HL-60 (cell line): ENCODE results near the gene AFM.

Experiments
- DNase-seq, 2 experiments: peaks; one replicate each; pipeline ENCODE4 v3.0.0-alpha.2; 2010 to 2020; ENCODE audit warnings: low read depth in 1 of 2, low spot score in 1 of 2
- H3K27ac ChIP-seq: fragments of 250-450 bp; sonication (Bioruptor Pico); replicated peaks from 2 replicates; pipeline ENCODE4 v1.5.1; 2020; ENCODE audit warnings: mild to moderate bottlenecking, moderate library complexity
- H3K27me3 ChIP-seq: fragments of 250-450 bp; sonication (Bioruptor Pico); 2 replicates; pipeline ENCODE4 v1.5.1; 2021; ENCODE audit warnings: mild to moderate bottlenecking, moderate library complexity; ENCODE audit not compliant: insufficient read depth, poor library complexity, severe bottlenecking
- H3K4me3 ChIP-seq: replicated peaks from 2 replicates; pipeline ENCODE4 v1.5.1; 2011; ENCODE audit warnings: mild to moderate bottlenecking, control low read depth, low read length; ENCODE audit not compliant: insufficient read depth
- GABPA ChIP-seq: IDR thresholded peaks from 2 replicates; pipeline ENCODE4 v1.6.1; 2012; ENCODE audit warnings: low read depth
- POLR2AphosphoS5 ChIP-seq: IDR thresholded peaks from 2 replicates; pipeline ENCODE4 v1.6.1; 2012; ENCODE audit warnings: low read depth
- SPI1 ChIP-seq: IDR thresholded peaks from 2 replicates; pipeline ENCODE4 v1.6.1; 2012; ENCODE audit warnings: low read depth, mild to moderate bottlenecking, borderline replicate concordance
- long read RNA-seq: library from polyadenylated mRNA; unstranded; transcript quantifications from one replicate; pipeline ENCODE4 v2.0.0, GENCODE V29; 2020
- TF ChIP-seq, protein P1 (sequence below): IDR thresholded peaks from one replicate; pipeline ENCODE4 v1.5.1; 2011; ENCODE audit warnings: low read length, control low read depth, inconsistent platforms; ENCODE audit not compliant: insufficient read depth
- TF ChIP-seq, protein P2 (sequence below): IDR thresholded peaks from 2 replicates; pipeline ENCODE4 v1.6.1; 2012; ENCODE audit warnings: low read depth; ENCODE audit not compliant: insufficient replicate concordance

The AFM gene, protein sequence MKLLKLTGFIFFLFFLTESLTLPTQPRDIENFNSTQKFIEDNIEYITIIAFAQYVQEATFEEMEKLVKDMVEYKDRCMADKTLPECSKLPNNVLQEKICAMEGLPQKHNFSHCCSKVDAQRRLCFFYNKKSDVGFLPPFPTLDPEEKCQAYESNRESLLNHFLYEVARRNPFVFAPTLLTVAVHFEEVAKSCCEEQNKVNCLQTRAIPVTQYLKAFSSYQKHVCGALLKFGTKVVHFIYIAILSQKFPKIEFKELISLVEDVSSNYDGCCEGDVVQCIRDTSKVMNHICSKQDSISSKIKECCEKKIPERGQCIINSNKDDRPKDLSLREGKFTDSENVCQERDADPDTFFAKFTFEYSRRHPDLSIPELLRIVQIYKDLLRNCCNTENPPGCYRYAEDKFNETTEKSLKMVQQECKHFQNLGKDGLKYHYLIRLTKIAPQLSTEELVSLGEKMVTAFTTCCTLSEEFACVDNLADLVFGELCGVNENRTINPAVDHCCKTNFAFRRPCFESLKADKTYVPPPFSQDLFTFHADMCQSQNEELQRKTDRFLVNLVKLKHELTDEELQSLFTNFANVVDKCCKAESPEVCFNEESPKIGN
- long read RNA-seq = 0 reads

DNA sequence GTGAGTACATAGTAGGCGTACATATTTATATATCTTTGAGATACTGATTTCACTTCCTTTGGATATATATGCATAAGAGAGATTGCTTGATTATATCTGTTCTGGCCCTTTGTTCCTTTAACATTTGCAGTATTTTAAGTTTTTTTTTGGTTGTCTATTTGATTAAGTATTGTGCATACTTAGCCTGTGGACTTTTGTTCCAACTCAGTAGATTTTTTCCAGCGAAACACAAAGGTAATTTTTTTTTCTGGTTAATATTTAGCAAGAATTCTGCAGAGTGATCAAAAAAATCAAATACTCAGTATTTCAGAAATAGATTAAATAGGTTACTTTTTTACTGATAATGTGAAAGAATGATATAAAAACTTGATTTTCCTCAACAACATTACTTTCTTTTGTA, at the start of gene AFM:
Gene AFM (plus strand): TSS at position 388 of the 400 bp plus-strand sequence. CDS start 31 bp downstream, outside the sequence.
- DNase-seq = no peak
- TF ChIP-seq, protein P1, sequence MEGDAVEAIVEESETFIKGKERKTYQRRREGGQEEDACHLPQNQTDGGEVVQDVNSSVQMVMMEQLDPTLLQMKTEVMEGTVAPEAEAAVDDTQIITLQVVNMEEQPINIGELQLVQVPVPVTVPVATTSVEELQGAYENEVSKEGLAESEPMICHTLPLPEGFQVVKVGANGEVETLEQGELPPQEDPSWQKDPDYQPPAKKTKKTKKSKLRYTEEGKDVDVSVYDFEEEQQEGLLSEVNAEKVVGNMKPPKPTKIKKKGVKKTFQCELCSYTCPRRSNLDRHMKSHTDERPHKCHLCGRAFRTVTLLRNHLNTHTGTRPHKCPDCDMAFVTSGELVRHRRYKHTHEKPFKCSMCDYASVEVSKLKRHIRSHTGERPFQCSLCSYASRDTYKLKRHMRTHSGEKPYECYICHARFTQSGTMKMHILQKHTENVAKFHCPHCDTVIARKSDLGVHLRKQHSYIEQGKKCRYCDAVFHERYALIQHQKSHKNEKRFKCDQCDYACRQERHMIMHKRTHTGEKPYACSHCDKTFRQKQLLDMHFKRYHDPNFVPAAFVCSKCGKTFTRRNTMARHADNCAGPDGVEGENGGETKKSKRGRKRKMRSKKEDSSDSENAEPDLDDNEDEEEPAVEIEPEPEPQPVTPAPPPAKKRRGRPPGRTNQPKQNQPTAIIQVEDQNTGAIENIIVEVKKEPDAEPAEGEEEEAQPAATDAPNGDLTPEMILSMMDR = no peak
- TF ChIP-seq POLR2AphosphoS5 (no peak), SPI1 (no peak), GABPA (no peak)
- TF ChIP-seq, protein P2, sequence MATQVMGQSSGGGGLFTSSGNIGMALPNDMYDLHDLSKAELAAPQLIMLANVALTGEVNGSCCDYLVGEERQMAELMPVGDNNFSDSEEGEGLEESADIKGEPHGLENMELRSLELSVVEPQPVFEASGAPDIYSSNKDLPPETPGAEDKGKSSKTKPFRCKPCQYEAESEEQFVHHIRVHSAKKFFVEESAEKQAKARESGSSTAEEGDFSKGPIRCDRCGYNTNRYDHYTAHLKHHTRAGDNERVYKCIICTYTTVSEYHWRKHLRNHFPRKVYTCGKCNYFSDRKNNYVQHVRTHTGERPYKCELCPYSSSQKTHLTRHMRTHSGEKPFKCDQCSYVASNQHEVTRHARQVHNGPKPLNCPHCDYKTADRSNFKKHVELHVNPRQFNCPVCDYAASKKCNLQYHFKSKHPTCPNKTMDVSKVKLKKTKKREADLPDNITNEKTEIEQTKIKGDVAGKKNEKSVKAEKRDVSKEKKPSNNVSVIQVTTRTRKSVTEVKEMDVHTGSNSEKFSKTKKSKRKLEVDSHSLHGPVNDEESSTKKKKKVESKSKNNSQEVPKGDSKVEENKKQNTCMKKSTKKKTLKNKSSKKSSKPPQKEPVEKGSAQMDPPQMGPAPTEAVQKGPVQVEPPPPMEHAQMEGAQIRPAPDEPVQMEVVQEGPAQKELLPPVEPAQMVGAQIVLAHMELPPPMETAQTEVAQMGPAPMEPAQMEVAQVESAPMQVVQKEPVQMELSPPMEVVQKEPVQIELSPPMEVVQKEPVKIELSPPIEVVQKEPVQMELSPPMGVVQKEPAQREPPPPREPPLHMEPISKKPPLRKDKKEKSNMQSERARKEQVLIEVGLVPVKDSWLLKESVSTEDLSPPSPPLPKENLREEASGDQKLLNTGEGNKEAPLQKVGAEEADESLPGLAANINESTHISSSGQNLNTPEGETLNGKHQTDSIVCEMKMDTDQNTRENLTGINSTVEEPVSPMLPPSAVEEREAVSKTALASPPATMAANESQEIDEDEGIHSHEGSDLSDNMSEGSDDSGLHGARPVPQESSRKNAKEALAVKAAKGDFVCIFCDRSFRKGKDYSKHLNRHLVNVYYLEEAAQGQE = no peak
- Histone ChIP-seq H3K4me3 (no peak within 1 kb of the TSS), H3K27ac (no peak within 1 kb of the TSS), H3K27me3 (no peaks in the 10 kb centered on the region)

DNA sequence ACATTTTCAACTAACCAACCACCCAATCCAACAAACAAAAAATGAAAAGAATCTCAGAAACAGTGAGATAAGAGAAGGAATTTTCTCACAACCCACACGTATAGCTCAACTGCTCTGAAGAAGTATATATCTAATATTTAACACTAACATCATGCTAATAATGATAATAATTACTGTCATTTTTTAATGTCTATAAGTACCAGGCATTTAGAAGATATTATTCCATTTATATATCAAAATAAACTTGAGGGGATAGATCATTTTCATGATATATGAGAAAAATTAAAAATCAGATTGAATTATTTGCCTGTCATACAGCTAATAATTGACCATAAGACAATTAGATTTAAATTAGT, 49.8 kb upstream of the AFM start:
- H3K27me3 ChIP-seq = peaks cover 4% of the 10 kb centered on the region
- no peak for TF ChIP-seq SPI1
- TF ChIP-seq, protein P1 = no peak
- no peak for TF ChIP-seq POLR2AphosphoS5
- TF ChIP-seq, protein P2 = no peak
- TF ChIP-seq GABPA = no peak
- no peak overlapping the region for H3K27ac ChIP-seq
- no peak overlapping the region for H3K4me3 ChIP-seq
- DNase-seq = no peak

DNA sequence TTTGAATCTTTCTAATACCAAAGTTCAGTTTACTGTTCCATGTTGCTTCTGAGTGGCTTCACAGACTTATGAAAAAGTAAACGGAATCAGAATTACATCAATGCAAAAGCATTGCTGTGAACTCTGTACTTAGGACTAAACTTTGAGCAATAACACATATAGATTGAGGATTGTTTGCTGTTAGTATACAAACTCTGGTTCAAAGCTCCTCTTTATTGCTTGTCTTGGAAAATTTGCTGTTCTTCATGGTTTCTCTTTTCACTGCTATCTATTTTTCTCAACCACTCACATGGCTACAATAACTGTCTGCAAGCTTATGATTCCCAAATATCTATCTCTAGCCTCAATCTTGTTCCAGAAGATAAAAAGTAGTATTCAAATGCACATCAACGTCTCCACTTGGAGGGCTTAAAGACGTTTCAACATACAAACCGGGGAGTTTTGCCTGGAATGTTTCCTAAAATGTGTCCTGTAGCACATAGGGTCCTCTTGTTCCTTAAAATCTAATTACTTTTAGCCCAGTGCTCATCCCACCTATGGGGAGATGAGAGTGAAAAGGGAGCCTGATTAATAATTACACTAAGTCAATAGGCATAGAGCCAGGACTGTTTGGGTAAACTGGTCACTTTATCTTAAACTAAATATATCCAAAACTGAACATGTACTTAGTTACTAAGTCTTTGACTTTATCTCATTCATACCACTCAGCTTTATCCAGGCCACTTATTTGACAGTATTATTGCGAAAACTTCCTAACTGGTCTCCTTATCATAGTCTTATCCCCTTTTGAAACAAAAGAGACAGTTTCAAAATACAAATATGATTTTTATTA, 49.2 kb upstream of the AFM start:
- TF ChIP-seq GABPA (no peak), POLR2AphosphoS5 (no peak), SPI1 (no peak)
- TF ChIP-seq, protein P1 = no peak
- TF ChIP-seq, protein P2 = no peak
- H3K4me3 ChIP-seq = no peak overlapping the region
- H3K27me3 ChIP-seq = peaks cover 7% of the 10 kb centered on the region
- no peak overlapping the region for H3K27ac ChIP-seq
- DNase-seq = no peak
